Muscle layer of duodenum (tissue), 2 donors: Measurements from ENCODE around the gene LRRC10.

Experiments used
- H3K27ac ChIP-seq: one replicate; pipeline ENCODE4 v1.7.0; 2013; ENCODE audit warnings: mild to moderate bottlenecking, low read length
- H3K27me3 ChIP-seq: one replicate; pipeline ENCODE4 v1.7.0; 2013; ENCODE audit warnings: low read depth, mild to moderate bottlenecking, control low read depth, low read length
- H3K36me3 ChIP-seq, 2 donors: one replicate each; pipeline ENCODE4 v1.7.0; 2013; ENCODE audit warnings: low read length in 2 of 2, control low read depth in 1 of 2, mild to moderate bottlenecking in 1 of 2; ENCODE audit not compliant: insufficient read depth in 2 of 2, control insufficient read depth in 1 of 2
- H3K4me1 ChIP-seq, 2 donors: one replicate each; pipeline ENCODE4 v1.7.0; 2013; ENCODE audit warnings: low read length in 2 of 2, mild to moderate bottlenecking in 2 of 2, control low read depth in 1 of 2, moderate library complexity in 1 of 2; ENCODE audit not compliant: insufficient read depth in 2 of 2, control insufficient read depth in 1 of 2
- H3K4me3 ChIP-seq, 2 donors: one replicate each; pipeline ENCODE4 v1.7.0; 2013; ENCODE audit warnings: low read length in 2 of 2, low read depth in 1 of 2, mild to moderate bottlenecking in 1 of 2
- H3K9me3 ChIP-seq, 2 donors: one replicate each; pipeline ENCODE4 v1.7.0; 2013; ENCODE audit warnings: low read length in 2 of 2, control low read depth in 1 of 2, mild to moderate bottlenecking in 1 of 2; ENCODE audit not compliant: control insufficient read depth in 1 of 2
- donor health status: healthy.

Gene LRRC10, protein sequence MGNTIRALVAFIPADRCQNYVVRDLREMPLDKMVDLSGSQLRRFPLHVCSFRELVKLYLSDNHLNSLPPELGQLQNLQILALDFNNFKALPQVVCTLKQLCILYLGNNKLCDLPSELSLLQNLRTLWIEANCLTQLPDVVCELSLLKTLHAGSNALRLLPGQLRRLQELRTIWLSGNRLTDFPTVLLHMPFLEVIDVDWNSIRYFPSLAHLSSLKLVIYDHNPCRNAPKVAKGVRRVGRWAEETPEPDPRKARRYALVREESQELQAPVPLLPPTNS

DNA sequence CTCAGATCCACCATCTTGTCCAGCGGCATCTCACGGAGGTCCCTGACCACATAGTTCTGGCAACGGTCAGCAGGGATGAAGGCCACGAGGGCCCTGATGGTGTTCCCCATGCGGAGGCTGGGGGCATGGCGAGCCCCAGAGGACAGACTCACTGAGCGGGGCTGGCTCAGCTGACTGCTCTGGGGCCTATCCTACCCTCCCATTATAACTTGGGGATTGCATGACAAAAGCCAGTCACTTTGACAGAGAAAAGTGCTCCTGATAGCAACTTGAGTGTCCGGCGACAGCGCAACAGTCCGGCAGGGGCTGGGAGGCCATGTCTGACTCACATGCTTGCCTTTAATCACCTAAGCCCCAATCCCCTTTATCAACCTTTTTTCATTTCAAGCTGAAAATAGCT lies at the start of gene LRRC10:
TSS of gene LRRC10 (minus strand) at position 179 of the 400 bp plus-strand sequence. CDS start at position 110, 69 bp downstream.
- H3K9me3 ChIP-seq, result no peaks in the 10 kb centered on the region
- H3K4me1 ChIP-seq, result no peaks in the 10 kb centered on the region
- no peak within 1 kb of the TSS for H3K4me3 ChIP-seq
- no peak within 1 kb of the TSS for H3K27ac ChIP-seq
- H3K36me3 ChIP-seq, result no peaks in the 10 kb centered on the region
- no peaks in the 10 kb centered on the region for H3K27me3 ChIP-seq

DNA sequence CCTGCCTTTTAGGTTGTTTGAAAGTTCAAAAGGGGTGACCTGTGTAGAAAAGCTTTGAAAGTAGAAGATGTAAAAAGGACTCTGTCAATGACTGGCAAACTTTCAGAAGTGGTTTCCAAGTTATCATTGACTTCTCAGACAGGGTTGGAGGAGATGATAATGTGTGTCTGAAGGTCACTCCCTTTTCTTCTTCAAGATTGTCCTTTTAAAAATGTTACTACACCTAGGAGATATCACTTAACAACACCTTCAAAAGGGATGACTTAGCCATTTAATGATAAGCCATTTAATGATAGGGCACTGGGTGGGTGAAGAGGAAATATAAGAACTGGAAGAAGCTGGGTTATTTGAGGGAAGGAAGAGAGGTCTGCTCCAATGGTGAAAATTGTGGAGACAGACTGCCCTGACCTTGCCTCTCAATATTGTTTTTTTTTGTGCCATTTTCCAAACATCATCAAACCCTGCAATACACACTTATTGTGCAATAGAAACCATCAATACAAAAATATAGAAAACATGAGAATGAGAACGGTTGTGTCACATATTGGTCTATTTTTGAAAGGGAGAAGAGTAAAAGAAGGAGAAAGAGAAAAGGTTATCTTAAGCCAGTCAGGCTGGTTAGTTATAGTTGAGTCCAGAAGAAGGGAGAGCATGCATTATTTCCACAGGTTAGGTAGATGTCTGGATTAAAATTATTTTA lies 49.6 kb upstream of the LRRC10 start:
- peaks cover 0 to 9% of the 10 kb centered on the region in 2 donors for H3K4me1 ChIP-seq
- H3K27ac ChIP-seq, result no peak overlapping the region
- no peaks in the 10 kb centered on the region for H3K36me3 ChIP-seq
- H3K27me3 ChIP-seq, result no peaks in the 10 kb centered on the region
- no peaks in the 10 kb centered on the region for H3K9me3 ChIP-seq
- H3K4me3 ChIP-seq, result no peak overlapping the region

DNA sequence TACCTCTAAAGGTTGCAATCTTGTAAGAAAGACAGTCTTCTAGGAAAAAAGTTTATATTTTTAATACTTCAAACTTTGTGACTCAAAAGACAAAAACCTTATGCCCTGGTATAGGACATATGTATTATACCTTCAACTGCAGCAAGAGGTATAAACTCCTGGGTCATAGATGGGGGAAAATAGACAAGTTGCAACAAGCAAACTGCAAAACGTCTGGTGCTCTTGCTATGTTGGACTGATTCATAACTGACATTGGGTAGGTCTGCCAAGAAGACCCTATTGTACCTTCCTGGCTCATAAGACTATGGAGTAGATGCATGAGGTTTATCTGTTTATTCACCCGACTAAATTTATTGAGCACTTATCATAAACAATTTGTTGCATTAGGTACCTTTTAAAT lies 47.5 kb upstream of the LRRC10 start:
- Histone ChIP-seq H3K4me3 (no peak overlapping the region), H3K27ac (no peak overlapping the region), H3K4me1 (peaks cover 0 to 9% of the 10 kb centered on the region in 2 donors), H3K36me3 (no peaks in the 10 kb centered on the region), H3K27me3 (no peaks in the 10 kb centered on the region), H3K9me3 (no peaks in the 10 kb centered on the region)

DNA sequence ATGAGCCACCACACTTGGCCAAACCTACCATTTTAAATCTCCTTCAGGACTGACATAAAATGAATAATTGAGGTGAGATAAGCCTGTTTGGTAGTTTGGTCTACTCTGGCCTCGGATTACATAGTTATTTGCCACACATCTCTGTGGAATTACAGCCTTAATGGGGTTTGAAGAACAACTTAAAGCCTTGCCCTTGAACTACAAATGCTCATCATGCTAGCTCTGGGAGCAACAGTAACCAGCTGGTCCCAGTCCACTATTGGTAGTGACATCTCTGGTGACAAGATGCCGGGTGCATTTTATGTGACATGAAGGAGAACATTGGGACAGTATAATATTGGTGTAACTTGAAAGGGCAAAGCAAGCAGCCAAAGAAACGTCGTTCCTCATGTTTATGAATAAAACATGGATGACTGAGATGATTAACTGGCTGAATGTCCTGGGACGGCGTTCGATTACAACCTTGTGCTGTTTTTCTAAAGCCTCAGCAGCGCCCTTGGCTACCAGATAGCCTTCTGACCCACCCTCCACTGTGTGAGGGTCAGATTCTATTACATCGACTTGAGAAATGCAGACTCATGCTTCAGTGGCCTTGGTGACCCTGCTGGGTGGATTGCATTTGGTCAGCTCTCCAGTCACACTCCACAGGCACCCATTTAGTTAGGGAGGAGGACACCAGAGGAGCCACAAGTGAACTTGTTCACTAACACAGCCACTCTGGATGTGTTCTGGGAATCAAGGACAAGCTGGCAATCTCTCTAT lies 46.9 kb upstream of the LRRC10 start:
- H3K27ac ChIP-seq, result no peak overlapping the region
- no peak overlapping the region for H3K4me3 ChIP-seq

DNA sequence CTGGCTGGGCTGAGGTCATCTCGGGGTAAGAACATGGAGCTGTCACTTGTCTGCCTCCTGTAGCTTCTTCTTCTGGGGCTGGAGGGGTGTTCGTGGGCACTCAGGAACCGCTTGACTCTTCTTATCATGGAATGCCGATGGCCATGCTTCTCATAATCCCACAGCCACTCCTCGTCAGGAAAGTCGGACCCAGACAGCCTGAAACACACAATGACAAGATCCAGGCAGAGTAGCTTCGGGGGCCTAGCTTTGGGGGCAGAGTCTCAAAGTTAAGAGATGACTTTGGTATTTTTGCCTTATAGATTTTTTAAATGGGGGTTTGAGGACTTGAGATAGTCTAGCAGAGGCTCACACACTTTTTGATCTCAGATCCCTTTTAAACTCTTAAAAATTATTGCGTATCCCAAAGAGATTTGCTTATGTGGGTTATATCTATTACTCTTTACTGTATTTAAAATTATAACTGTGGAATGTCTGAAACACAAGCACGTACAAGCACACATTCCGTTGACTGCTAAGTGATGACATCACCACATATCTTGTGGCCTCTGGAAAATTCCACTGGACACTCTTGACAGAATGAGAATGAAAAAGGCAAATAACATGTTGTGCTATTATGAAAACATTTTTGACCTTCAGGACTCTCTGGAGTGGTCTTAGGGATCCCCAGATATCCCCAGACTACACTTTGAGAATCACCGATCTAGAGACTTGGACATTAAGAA lies 45.1 kb upstream of the LRRC10 start:
- H3K27me3 ChIP-seq, result no peaks in the 10 kb centered on the region
- no peaks in the 10 kb centered on the region for H3K36me3 ChIP-seq
- no peak overlapping the region for H3K27ac ChIP-seq
- H3K4me1 ChIP-seq, result peaks cover 0 to 9% of the 10 kb centered on the region in 2 donors
- no peak overlapping the region for H3K4me3 ChIP-seq
- H3K9me3 ChIP-seq, result no peaks in the 10 kb centered on the region

More for the DNA sequence above, 46.9 kb upstream of the LRRC10 start:
- no peaks in the 10 kb centered on the region for H3K9me3 ChIP-seq
- H3K36me3 ChIP-seq, result no peaks in the 10 kb centered on the region
- peaks cover 0 to 9% of the 10 kb centered on the region in 2 donors for H3K4me1 ChIP-seq
- H3K27me3 ChIP-seq, result no peaks in the 10 kb centered on the region

DNA sequence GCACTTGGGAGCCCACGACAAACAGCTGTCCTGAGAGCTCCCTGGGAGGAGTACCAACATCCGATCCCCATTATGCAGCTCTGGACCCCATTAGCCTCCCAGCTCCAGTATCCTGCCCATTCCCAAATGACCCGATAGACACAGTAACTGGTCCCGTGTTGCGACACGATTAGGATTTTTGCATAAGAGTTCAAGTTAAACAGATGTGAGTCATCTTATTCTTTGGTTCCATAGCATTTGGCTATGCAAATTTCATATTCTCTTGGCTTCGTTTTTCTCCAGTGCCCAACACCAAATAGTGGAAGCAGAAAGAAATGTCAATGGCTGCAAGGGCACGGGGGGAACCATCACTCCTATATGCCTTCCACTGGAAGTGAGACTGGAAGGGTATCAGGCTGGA lies 43.0 kb upstream of the LRRC10 start:
- Histone ChIP-seq H3K9me3 (no peaks in the 10 kb centered on the region), H3K27me3 (no peaks in the 10 kb centered on the region), H3K4me3 (no peak overlapping the region), H3K36me3 (no peaks in the 10 kb centered on the region), H3K27ac (no peak overlapping the region), H3K4me1 (peaks cover 0 to 9% of the 10 kb centered on the region in 2 donors)

DNA sequence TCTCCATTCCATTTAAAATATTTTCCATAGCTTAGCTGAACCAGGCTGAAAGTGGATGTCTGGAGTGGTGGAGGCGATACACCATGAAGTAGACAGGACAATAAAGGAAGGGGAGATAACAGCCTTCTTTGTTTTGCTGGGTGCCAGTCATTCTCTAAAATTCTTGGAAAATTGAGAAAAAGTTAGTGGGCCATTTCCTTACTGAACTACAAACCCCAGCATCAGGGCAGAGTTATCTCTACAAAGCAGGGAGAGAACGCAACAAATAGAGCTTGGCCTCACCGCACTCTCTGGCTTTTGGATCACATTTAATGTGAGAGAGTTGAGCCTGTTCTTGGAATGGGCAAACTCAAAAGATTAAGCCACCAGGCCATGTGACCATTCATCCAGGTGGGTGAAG lies 41.2 kb upstream of the LRRC10 start:
- Histone ChIP-seq H3K36me3 (no peaks in the 10 kb centered on the region), H3K9me3 (no peaks in the 10 kb centered on the region), H3K4me1 (peaks cover 0 to 9% of the 10 kb centered on the region in 2 donors), H3K4me3 (no peak overlapping the region), H3K27me3 (no peaks in the 10 kb centered on the region), H3K27ac (no peak overlapping the region)

DNA sequence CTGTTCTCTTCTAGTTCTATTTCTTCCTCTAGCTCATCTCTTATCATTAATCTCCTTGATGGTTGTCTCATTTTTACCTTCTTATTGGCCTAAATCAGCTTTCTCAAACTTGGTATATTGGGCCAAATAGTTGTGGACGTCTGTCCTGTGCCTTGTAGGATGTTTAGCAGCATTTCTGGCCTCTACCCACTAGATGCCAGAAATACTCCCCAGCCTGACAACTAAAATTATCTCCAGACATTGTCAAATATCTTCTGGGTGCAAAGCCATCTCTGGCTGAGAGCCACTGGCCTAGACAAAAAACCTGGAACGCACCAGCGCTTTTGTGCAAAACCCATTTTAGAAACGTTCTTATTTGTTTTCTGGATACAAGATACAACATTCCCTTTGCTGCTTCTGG lies 38.8 kb upstream of the LRRC10 start:
- Histone ChIP-seq H3K27me3 (no peaks in the 10 kb centered on the region), H3K9me3 (no peaks in the 10 kb centered on the region), H3K27ac (no peak overlapping the region), H3K4me3 (no peak overlapping the region), H3K4me1 (no peaks in the 10 kb centered on the region), H3K36me3 (no peaks in the 10 kb centered on the region)

DNA sequence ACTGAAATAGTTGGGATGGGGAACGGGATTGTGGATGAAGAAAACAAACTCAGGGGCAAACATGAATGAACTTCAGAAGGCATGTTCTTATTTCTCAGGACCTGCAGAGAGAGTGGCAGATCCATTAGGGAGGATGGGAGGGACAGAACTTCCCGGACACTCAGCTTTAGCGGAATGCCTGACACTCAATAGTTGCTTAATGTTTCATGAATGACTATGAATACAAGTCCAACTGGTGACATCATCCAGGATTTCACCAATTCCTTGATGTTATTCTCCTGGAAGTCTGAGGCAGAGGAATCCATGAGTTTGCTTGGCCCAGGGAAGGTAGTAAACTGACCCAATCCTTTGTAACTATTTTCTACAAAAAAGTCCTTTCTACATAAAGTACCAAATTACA lies 37.8 kb upstream of the LRRC10 start:
- no peaks in the 10 kb centered on the region for H3K9me3 ChIP-seq
- H3K27me3 ChIP-seq, result no peaks in the 10 kb centered on the region
- H3K4me3 ChIP-seq, result no peak overlapping the region
- no peak overlapping the region for H3K27ac ChIP-seq
- H3K36me3 ChIP-seq, result no peaks in the 10 kb centered on the region
- no peaks in the 10 kb centered on the region for H3K4me1 ChIP-seq

DNA sequence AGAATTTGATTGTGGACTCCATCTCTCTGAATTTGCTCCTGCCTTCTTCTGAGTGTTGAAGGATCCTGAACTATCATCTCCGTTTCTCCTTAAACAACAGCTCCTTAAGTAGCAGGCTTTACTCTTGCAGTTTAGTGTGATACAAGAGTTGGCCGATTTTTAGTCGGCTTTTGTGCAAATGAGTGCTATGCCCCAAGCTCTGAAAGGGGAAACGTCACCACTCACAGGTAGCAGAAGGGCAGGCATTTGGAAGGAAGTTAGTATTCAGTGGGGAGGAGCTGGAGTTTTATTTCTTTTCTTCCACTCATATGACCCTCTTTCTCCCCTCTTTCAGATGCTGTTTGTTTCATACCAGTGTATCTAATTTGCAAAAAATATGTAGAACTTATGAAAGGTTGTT lies 36.5 kb upstream of the LRRC10 start:
- no peaks in the 10 kb centered on the region for H3K9me3 ChIP-seq
- no peaks in the 10 kb centered on the region for H3K36me3 ChIP-seq
- no peak overlapping the region for H3K4me3 ChIP-seq
- no peaks in the 10 kb centered on the region for H3K4me1 ChIP-seq
- H3K27ac ChIP-seq, result no peak overlapping the region
- no peaks in the 10 kb centered on the region for H3K27me3 ChIP-seq

DNA sequence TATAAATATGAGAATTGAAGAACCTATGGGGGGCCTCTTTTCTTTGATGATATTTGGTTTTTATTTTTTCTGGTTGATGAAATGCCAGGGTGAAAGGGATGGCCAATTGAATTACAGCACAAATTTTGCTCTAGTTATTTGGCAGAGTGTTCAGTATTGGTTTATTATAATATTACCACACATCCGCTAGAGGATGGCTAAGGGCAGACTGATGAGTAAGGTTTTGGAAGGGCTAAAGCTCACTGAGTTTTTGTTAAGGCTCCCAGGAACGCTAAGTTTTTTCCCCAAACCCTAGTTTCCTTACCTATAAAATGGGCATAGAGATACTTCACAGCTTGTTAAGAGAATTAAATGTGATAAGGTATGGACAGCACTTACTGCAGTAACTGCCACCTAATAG lies 34.3 kb upstream of the LRRC10 start:
- no peaks in the 10 kb centered on the region for H3K36me3 ChIP-seq
- H3K4me3 ChIP-seq, result no peak overlapping the region
- no peaks in the 10 kb centered on the region for H3K4me1 ChIP-seq
- no peak overlapping the region for H3K27ac ChIP-seq
- H3K9me3 ChIP-seq, result no peaks in the 10 kb centered on the region
- no peaks in the 10 kb centered on the region for H3K27me3 ChIP-seq
